H9 (cell line): ENCODE results near the gene ADGRA1. TPM values are rescaled to one million over a fixed set of nuclear protein-coding genes. Genes with fewer than 3 reads are reported as not detected.

ENCODE experiments used
- DNase-seq: peaks from one replicate; pipeline ENCODE4 v3.0.0-alpha.2; 2017
- H2AFZ ChIP-seq: one replicate; pipeline ENCODE4 v1.6.1; 2013; ENCODE audit warnings: mild to moderate bottlenecking, low read length, control low read depth, moderate library complexity
- H2AK5ac ChIP-seq: 2 replicates; pipeline ENCODE4 v1.6.1; 2013; ENCODE audit warnings: low read length, control low read depth, mixed read lengths; ENCODE audit not compliant: insufficient read length
- H2BK120ac ChIP-seq: one replicate; pipeline ENCODE4 v1.6.1; 2013; ENCODE audit warnings: low read depth, mild to moderate bottlenecking, low read length, control low read depth, inconsistent platforms; ENCODE audit not compliant: poor library complexity, severe bottlenecking
- H2BK12ac ChIP-seq: 2 replicates; pipeline ENCODE4 v1.6.1; 2013; ENCODE audit warnings: low read length, control low read depth, mixed read lengths, low read depth; ENCODE audit not compliant: insufficient read length
- H2BK15ac ChIP-seq: 2 replicates; pipeline ENCODE4 v1.6.1; 2013; ENCODE audit warnings: low read depth, low read length, control low read depth
- H2BK20ac ChIP-seq: one replicate; pipeline ENCODE4 v1.6.1; 2013; ENCODE audit warnings: low read depth, mild to moderate bottlenecking, low read length, control low read depth, inconsistent platforms; ENCODE audit not compliant: poor library complexity, severe bottlenecking
- H2BK5ac ChIP-seq: 2 replicates; pipeline ENCODE4 v1.6.1; 2013; ENCODE audit warnings: low read length, control low read depth, mixed read lengths; ENCODE audit not compliant: insufficient read length
- H3K14ac ChIP-seq: 2 replicates; pipeline ENCODE4 v1.6.1; 2013; ENCODE audit warnings: low read length, control low read depth; ENCODE audit not compliant: insufficient read depth
- H3K18ac ChIP-seq: 2 replicates; pipeline ENCODE4 v1.6.1; 2013; ENCODE audit warnings: low read depth, mild to moderate bottlenecking, mixed read lengths, low read length, control low read depth; ENCODE audit not compliant: insufficient read length
- H3K23ac ChIP-seq: 2 replicates; pipeline ENCODE4 v1.6.1; 2013; ENCODE audit warnings: low read length, control low read depth, mixed read lengths, low read depth; ENCODE audit not compliant: insufficient read length
- H3K23me2 ChIP-seq: 2 replicates; pipeline ENCODE4 v1.6.1; 2013; ENCODE audit warnings: low read depth, mild to moderate bottlenecking, mixed read lengths, low read length, control low read depth; ENCODE audit not compliant: insufficient read length, poor library complexity, severe bottlenecking
- H3K27ac ChIP-seq: 2 replicates; pipeline ENCODE4 v1.5.1; 2013; ENCODE audit warnings: low read length, control low read depth, mixed read lengths, low read depth; ENCODE audit not compliant: insufficient read length
- H3K27me3 ChIP-seq: 2 replicates; pipeline ENCODE4 v1.6.1; 2013; ENCODE audit warnings: low read length, control low read depth, inconsistent platforms; ENCODE audit not compliant: insufficient read depth
- H3K4ac ChIP-seq: 2 replicates; pipeline ENCODE4 v1.6.1; 2013; ENCODE audit warnings: low read depth, mild to moderate bottlenecking, control low read depth, inconsistent platforms, low read length, moderate library complexity
- H3K4me1 ChIP-seq: 2 replicates; pipeline ENCODE4 v1.6.1; 2013; ENCODE audit warnings: low read length, control low read depth, inconsistent platforms; ENCODE audit not compliant: insufficient read depth
- H3K4me2 ChIP-seq: 2 replicates; pipeline ENCODE4 v1.6.1; 2013; ENCODE audit warnings: low read length, control low read depth, mixed read lengths; ENCODE audit not compliant: insufficient read length, insufficient read depth
- H3K56ac ChIP-seq: 2 replicates; pipeline ENCODE4 v1.6.1; 2013; ENCODE audit warnings: low read depth, mild to moderate bottlenecking, mixed read lengths, low read length, control low read depth; ENCODE audit not compliant: insufficient read length
- H3K79me1 ChIP-seq: 2 replicates; pipeline ENCODE4 v1.6.1; 2013; ENCODE audit warnings: low read depth, mild to moderate bottlenecking, moderate library complexity, low read length, control low read depth, inconsistent platforms; ENCODE audit not compliant: insufficient read depth, poor library complexity, severe bottlenecking
- H3K79me2 ChIP-seq: 2 replicates; pipeline ENCODE4 v1.6.1; 2013; ENCODE audit warnings: low read length, control low read depth, inconsistent platforms; ENCODE audit not compliant: insufficient read depth
- H3K9ac ChIP-seq: 2 replicates; pipeline ENCODE4 v1.6.1; 2013; ENCODE audit warnings: low read length, control low read depth, mixed read lengths; ENCODE audit not compliant: insufficient read length; ENCODE audit errors: extremely low read depth
- H3K9me3 ChIP-seq: one replicate; pipeline ENCODE4 v1.6.1; 2013; ENCODE audit warnings: low read depth, low read length, inconsistent platforms; ENCODE audit not compliant: control insufficient read depth
- H3T11ph ChIP-seq: one replicate; pipeline ENCODE4 v1.6.1; 2013; ENCODE audit warnings: mild to moderate bottlenecking, low read length, control low read depth, inconsistent platforms
- H4K20me1 ChIP-seq: one replicate; pipeline ENCODE4 v1.6.1; 2013; ENCODE audit not compliant: control insufficient read depth, insufficient read length, insufficient read depth
- H4K5ac ChIP-seq: 2 replicates; pipeline ENCODE4 v1.6.1; 2013; ENCODE audit warnings: low read depth, mild to moderate bottlenecking, mixed read lengths, low read length, control low read depth; ENCODE audit not compliant: insufficient read length
- H4K8ac ChIP-seq: replicated peaks from 2 replicates; pipeline ENCODE4 v1.6.1; 2013; ENCODE audit warnings: low read length, control low read depth, mixed read lengths, low read depth; ENCODE audit not compliant: insufficient read length
- H4K91ac ChIP-seq: 2 replicates; pipeline ENCODE4 v1.6.1; 2013; ENCODE audit warnings: low read depth, mild to moderate bottlenecking, moderate library complexity, mixed read lengths, low read length, control low read depth; ENCODE audit not compliant: insufficient read length
- H3K27ac Mint-ChIP-seq, 3 experiments: 2 replicates in 2 of 3; 3 replicates in 1 of 3; pipeline ENCODE4 v1.8.0; 2020 to 2021; ENCODE audit warnings: mixed read lengths in 3 of 3, mild to moderate bottlenecking in 1 of 3, moderate library complexity in 1 of 3
- H3K27me3 Mint-ChIP-seq: 2 replicates; pipeline ENCODE4 v1.8.0; 2021; ENCODE audit warnings: low read depth, mild to moderate bottlenecking, moderate library complexity, mixed read lengths
- H3K36me3 Mint-ChIP-seq, 3 experiments: 2 replicates in 2 of 3; 3 replicates in 1 of 3; pipeline ENCODE4 v1.8.0; 2020 to 2021; ENCODE audit warnings: low read depth in 3 of 3, mixed read lengths in 3 of 3; ENCODE audit not compliant: insufficient read depth in 1 of 3
- H3K4me1 Mint-ChIP-seq, 2 experiments: 2 replicates each; pipeline ENCODE4 v1.8.0; 2020; ENCODE audit warnings: mixed read lengths in 2 of 2
- H3K4me3 Mint-ChIP-seq, 2 experiments: 2 replicates in 1 of 2; 3 replicates in 1 of 2; pipeline ENCODE4 v1.8.0; 2020 to 2021; ENCODE audit warnings: mild to moderate bottlenecking in 2 of 2, mixed read lengths in 2 of 2, moderate library complexity in 1 of 2
- H3K9me3 Mint-ChIP-seq, 2 experiments: 2 replicates in 1 of 2; 3 replicates in 1 of 2; pipeline ENCODE4 v1.8.0; 2020; ENCODE audit warnings: mild to moderate bottlenecking in 2 of 2, mixed read lengths in 2 of 2, moderate library complexity in 1 of 2
- CTCF ChIP-seq: fragments of 200-600 bp; sonication (generic); conservative IDR thresholded peaks from 3 replicates; pipeline ENCODE4 v1.8.0; 2021; ENCODE audit warnings: antibody characterized with exemption, mild to moderate bottlenecking
- WGBS: extraction: QIAGEN DNeasy Blood & Tissue Kit; methylation state at CpG from one replicate; pipeline ENCODE4 v1.1.7; 2013; ENCODE audit warnings: missing lambda C conversion rate, low lambda C conversion rate, mixed read lengths; ENCODE audit not compliant: insufficient read length; ENCODE audit errors: extremely low coverage; 5-methylcytosine and 5-hydroxymethylcytosine counted together
- total RNA-seq: library from RNA; stranded (reverse); gene quantifications from 2 replicates; pipeline ENCODE4 v1.2.1, GENCODE V29; 2021

The ADGRA1 gene
- total RNA-seq, 1 experiment from 2014 or later: 0.11 TPM

GRCh38 chr10:133141958-133142340, 54.2 kb downstream of the ADGRA1 start:
- H3K27me3 Mint-ChIP-seq: no peaks in the 10 kb centered on the region; the same call in 1 of the 2 replicates
- Histone ChIP-seq H3K27me3 (no peaks in the 10 kb centered on the region), H2AFZ (no peak overlapping the region), H2BK15ac (no peak overlapping the region), H3K18ac (no peak overlapping the region), H3K4ac (no peak overlapping the region; the same call in 1 of the 2 replicates), H3K9ac (no peak overlapping the region), H2BK120ac (no peak overlapping the region), H3K56ac (no peak overlapping the region), H3K79me2 (no peaks in the 10 kb centered on the region), H2BK5ac (no peak overlapping the region), H2BK20ac (no peak overlapping the region), H3K27ac (no peak overlapping the region), H4K5ac (no peak overlapping the region), H2AK5ac (no peak overlapping the region), H3K79me1 (no peaks in the 10 kb centered on the region), H4K91ac (no peak overlapping the region), H3T11ph (no peak overlapping the region), H3K14ac (no peak overlapping the region; the same call in 1 of the 2 replicates), H3K4me1 (peaks cover 7% of the 10 kb centered on the region; the same call in 1 of the 2 replicates), H4K8ac (no peak overlapping the region), H3K9me3 (no peaks in the 10 kb centered on the region), H4K20me1 (no peaks in the 10 kb centered on the region), H2BK12ac (no peak overlapping the region), H3K4me2 (no peak overlapping the region), H3K23me2 (no peaks in the 10 kb centered on the region), H3K23ac (no peak overlapping the region)
- H3K36me3 Mint-ChIP-seq: peaks cover 0 to 3% (median 0%) of the 10 kb centered on the region in 3 experiments; a peak in 3 of 7 replicates
- H3K4me1 Mint-ChIP-seq: peaks cover 32 to 33% of the 10 kb centered on the region in 2 experiments
- no peak overlapping the region for H3K4me3 Mint-ChIP-seq
- peaks cover 0 to 1% of the 10 kb centered on the region in 2 experiments; a peak in 3 of 5 replicates for H3K9me3 Mint-ChIP-seq
- no peak for TF ChIP-seq CTCF
- H3K27ac Mint-ChIP-seq: no peak overlapping the region
- DNase-seq: peak; percentile 27
- no CpG with 5 or more reads among the region's 27 CpGs for WGBS
